ENCODE results near the gene APOL4. TPM values are rescaled to one million over a fixed set of nuclear protein-coding genes. Genes with fewer than 3 reads are reported as not detected.
A peak's percentile ranks its signal among the peaks of the same experiment; 100 is the strongest.

APOL4 gene
- total and polyA plus RNA-seq, 12 donors, result 1.6 to 22.6 (median 4.2) TPM; not detected in 1

DNA sequence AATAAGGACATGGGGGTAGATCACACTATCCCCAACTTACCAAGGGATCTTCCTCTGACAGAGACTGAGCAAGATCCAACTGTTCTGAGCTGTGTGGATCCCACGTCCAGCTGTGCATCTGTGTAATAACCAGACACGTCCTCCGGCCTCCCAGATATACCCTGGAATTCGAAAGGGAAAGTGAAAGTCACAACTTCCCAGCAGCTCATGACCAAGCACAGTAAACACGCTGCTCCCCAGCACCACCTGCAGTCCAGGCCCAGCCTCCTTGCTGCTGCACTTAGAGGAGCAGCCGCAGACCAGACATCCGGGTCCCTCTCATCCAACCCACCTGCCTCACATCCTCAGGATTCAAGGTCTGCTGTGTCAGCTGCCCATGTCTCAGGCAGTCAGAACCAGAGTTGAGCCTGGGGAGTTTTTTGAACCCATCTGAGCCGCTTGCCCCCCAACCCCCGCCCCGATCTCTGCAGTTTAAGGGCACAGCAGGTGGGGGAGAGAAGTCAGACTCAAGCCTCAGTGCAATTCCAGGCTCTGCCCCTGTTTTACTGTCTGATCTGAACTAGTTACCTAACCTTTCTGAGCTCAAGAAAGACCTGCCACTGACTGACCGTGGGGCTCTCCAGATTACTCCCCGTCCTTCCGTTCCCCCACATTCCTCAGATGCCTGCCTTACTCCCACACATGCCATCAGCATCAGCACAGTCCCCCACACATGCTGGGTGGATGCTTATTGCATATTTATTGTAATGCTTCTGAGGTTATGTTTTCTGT is 38.0 kb upstream of the APOL4 start, which contains the start of gene APOL2:
Gene APOL2 (minus strand): TSS at position 127 of the 771 bp plus-strand sequence. CDS start 6,365 bp downstream, outside the sequence.
- intact Hi-C loops (cut with DNase I), result loop anchor here in 7 of 10 donors (5.0 kb wide), 5 partner anchors 37 to 47 kb away; partner anchors contain the start of gene APOL4 (in 1 of the 7)
- peaks cover 0 to 9% (median 0%) of the 10 kb centered on the region in 11 donors for H3K9me3 ChIP-seq
- peaks cover 0 to 24% (median 10%) of the 10 kb centered on the region in 9 donors for H3K36me3 ChIP-seq
- DNase-seq (peak; percentile 86 to 93), ATAC-seq (peak; percentile 94 to 98 (median 97))
- H3K27ac ChIP-seq, result peak within 1 kb of the TSS; percentile 83 to 97 (median 92)
- TF ChIP-seq, protein P1, sequence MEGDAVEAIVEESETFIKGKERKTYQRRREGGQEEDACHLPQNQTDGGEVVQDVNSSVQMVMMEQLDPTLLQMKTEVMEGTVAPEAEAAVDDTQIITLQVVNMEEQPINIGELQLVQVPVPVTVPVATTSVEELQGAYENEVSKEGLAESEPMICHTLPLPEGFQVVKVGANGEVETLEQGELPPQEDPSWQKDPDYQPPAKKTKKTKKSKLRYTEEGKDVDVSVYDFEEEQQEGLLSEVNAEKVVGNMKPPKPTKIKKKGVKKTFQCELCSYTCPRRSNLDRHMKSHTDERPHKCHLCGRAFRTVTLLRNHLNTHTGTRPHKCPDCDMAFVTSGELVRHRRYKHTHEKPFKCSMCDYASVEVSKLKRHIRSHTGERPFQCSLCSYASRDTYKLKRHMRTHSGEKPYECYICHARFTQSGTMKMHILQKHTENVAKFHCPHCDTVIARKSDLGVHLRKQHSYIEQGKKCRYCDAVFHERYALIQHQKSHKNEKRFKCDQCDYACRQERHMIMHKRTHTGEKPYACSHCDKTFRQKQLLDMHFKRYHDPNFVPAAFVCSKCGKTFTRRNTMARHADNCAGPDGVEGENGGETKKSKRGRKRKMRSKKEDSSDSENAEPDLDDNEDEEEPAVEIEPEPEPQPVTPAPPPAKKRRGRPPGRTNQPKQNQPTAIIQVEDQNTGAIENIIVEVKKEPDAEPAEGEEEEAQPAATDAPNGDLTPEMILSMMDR (IDR thresholded peaks at IDR 0.05), result peak; percentile 37 to 91 (median 71)
- no peaks in the 10 kb centered on the region for H3K27me3 ChIP-seq
- peak within 1 kb of the TSS; percentile 59 to 83 (median 66) for H3K4me3 ChIP-seq
- peaks cover 28 to 62% (median 55%) of the 10 kb centered on the region in 9 donors for H3K4me1 ChIP-seq
- 14 to 17% methylated on average over 13 of the region's 13 CpGs for WGBS, 2 donors

DNA sequence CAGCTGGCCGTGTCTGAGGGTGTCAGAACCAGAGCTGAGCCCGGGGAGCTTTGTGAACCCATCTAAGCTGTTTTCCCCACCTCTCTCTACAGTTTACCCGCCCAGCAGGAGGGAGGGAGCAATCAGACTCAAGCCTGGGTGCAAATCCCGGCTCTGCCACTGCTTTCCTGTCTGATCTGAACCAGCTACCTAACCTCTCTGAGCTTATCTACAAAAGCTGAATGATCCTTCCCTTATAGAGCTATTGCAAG is 37.5 kb upstream of the APOL4 start:
- TF ChIP-seq, protein P1 (IDR thresholded peaks at IDR 0.05), result no peak
- Histone ChIP-seq H3K9me3 (peaks cover 0 to 9% (median 0%) of the 10 kb centered on the region in 11 donors), H3K4me3 (peak overlapping the region; percentile 59 to 83 (median 66)), H3K4me1 (peaks cover 26 to 62% (median 55%) of the 10 kb centered on the region in 9 donors), H3K27ac (peak overlapping the region; percentile 83 to 97 (median 92)), H3K36me3 (peaks cover 0 to 29% (median 12%) of the 10 kb centered on the region in 9 donors), H3K27me3 (no peaks in the 10 kb centered on the region)
- intact Hi-C loops (cut with DNase I), result loop anchor here in 7 of 10 donors (5.0 kb wide), 4 partner anchors 37 to 47 kb away; partner anchors contain the start of gene APOL4 (in 1 of the 7)
- 2% methylated on average over 4 of the region's 4 CpGs for WGBS, 2 donors
- ATAC-seq (peak in 7 of 8 donors; percentile 10 to 40 (median 17)), DNase-seq (no peak)

DNA sequence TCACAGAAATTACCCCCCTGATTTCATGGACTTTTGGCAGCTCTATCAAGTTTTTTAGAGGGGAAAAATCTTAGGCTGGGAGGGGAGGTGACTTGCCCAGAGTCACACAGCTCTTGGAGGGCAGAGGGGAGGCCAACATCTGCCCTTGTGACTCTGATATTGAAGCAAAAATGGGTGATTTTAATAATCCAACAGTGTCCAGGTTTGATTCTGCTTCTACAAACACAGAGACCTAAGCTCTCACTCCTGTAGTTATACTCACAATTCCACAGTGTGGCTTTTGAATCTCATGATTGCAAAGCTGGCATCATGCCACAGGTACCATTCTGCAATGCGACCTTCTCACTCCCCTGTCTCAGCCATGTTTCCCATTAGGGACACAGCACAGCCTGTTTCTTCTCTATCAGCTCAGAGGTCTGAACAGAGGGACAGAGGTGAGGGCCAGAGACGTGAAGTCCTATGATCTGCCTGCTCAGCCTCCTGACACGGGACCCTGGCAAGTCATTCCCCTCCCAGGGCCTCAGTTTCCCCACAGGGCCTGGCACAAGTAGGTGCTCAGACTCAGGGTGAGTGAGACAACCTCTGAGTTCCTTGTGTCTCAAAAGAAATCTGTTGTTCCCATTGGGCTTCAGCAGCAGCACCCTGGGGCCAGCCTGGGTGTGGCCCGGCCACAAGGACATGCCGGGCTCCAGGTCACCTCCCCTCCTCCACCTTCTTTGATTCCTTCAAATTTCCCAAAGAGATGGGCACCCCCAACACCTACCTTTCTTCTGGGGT is 37.0 kb upstream of the APOL4 start:
- ATAC-seq, result peak; percentile 9 to 62 (median 42)
- peaks cover 21 to 59% (median 50%) of the 10 kb centered on the region in 9 donors for H3K4me1 ChIP-seq
- no peaks in the 10 kb centered on the region for H3K27me3 ChIP-seq
- intact Hi-C loops (cut with DNase I), result loop anchor here in 7 of 10 donors (5.0 kb wide), 4 partner anchors 36 to 46 kb away; partner anchors contain the start of gene APOL4 (in 1 of the 7)
- H3K27ac ChIP-seq, result peak overlapping the region; percentile 83 to 97 (median 92)
- TF ChIP-seq, protein P1 (IDR thresholded peaks at IDR 0.05), result no peak
- peaks cover 0 to 34% (median 12%) of the 10 kb centered on the region in 9 donors for H3K36me3 ChIP-seq
- peak overlapping the region; percentile 59 to 83 (median 66) for H3K4me3 ChIP-seq
- no peak for DNase-seq
- peaks cover 0 to 9% (median 0%) of the 10 kb centered on the region in 11 donors for H3K9me3 ChIP-seq
- WGBS, 2 donors, result 1 to 6% methylated on average over 5 of the region's 5 CpGs
